Measurements from ENCODE around the gene MYL7.

Gene MYL7

DNA sequence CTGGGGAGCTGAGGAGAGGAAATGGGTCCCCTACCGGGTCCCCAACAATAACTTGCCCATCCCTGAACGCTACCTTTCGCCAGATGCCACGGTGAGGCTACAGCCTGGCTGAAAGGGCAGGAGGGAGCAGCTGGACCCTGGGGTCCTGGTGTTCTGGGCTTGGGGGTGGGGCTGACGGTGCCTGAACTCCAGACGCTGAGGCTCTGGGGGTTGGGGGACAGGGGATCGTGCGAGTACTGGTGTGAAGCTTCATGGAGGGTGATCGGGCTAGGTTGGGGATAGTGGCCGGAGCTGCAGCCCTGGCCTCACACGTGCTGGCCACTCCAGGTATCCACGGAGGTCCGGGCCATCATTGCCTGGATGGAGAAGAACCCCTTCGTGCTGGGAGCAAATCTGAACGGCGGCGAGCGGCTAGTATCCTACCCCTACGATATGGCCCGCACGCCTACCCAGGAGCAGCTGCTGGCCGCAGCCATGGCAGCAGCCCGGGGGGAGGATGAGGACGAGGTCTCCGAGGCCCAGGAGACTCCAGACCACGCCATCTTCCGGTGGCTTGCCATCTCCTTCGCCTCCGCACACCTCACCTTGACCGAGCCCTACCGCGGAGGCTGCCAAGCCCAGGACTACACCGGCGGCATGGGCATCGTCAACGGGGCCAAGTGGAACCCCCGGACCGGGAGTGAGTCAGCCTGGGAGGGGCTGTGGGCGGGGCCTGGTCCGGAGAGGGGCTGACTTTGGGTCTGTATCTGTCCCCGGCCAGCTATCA lies 28.7 kb downstream of the MYL7 start:
- TF ChIP-seq, protein P1, sequence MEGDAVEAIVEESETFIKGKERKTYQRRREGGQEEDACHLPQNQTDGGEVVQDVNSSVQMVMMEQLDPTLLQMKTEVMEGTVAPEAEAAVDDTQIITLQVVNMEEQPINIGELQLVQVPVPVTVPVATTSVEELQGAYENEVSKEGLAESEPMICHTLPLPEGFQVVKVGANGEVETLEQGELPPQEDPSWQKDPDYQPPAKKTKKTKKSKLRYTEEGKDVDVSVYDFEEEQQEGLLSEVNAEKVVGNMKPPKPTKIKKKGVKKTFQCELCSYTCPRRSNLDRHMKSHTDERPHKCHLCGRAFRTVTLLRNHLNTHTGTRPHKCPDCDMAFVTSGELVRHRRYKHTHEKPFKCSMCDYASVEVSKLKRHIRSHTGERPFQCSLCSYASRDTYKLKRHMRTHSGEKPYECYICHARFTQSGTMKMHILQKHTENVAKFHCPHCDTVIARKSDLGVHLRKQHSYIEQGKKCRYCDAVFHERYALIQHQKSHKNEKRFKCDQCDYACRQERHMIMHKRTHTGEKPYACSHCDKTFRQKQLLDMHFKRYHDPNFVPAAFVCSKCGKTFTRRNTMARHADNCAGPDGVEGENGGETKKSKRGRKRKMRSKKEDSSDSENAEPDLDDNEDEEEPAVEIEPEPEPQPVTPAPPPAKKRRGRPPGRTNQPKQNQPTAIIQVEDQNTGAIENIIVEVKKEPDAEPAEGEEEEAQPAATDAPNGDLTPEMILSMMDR (IDR thresholded peaks at IDR 0.05; ENCODE audit: low read depth, low read length, missing control alignments) = no peak
- no peak overlapping the region for H3K4me3 ChIP-seq (replicated peaks; ENCODE audit: low read depth, low read length)
- no peak for DNase-seq (ENCODE audit: extremely low read depth, low read depth)

DNA sequence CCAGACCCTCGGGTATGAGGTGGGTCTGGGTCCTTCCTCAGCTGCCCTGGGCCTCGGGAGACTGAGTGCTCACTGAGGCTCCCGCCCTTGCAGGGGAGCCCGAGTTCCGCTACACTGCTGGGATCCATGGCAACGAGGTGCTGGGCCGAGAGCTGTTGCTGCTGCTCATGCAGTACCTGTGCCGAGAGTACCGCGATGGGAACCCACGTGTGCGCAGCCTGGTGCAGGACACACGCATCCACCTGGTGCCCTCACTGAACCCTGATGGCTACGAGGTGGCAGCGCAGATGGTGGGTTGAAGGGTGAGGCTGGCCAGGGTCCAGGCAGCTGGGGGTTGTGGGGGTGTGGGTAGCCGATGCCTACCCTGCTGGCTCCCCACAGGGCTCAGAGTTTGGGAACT lies 29.4 kb downstream of the MYL7 start:
- no peak overlapping the region for H3K4me3 ChIP-seq (replicated peaks; ENCODE audit: low read depth, low read length)
- no peak for DNase-seq (ENCODE audit: extremely low read depth, low read depth)
- TF ChIP-seq, protein P1 (IDR thresholded peaks at IDR 0.05; ENCODE audit: low read depth, low read length, missing control alignments) = no peak

DNA sequence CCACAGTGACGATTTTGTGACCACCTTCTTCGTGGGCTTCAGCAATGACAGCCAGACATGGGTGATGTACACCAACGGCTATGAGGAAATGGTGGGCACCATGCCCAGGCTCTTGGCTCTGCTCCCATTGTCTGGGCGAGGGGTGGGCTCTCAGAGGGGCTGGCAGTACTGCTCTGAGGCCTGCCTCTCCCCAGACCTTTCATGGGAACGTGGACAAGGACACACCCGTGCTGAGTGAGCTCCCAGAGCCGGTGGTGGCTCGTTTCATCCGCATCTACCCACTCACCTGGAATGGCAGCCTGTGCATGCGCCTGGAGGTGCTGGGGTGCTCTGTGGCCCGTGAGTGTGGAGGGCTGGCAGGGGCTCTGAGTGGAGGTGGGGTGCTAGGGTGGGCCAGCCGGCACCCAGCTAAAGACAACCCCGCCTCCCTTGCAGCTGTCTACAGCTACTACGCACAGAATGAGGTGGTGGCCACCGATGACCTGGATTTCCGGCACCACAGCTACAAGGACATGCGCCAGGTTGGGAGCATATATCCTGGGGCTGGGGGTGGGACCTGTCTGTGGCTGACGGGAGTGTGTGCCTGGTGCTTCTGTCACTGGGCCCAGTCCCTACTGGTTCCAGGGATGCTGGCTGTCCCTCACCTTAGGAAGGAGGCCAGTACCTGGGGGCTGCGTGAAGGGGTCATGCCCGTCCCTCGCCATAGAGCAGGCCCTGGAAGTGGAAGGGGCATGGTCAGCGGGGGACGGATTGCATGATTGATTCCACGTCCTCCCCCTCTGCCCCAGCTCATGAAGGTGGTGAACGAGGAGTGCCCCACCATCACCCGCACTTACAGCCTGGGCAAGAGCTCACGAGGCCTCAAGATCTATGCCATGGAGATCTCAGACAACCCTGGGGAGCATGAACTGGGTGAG lies 30.2 kb downstream of the MYL7 start:
- no peak overlapping the region for H3K4me3 ChIP-seq (replicated peaks; ENCODE audit: low read depth, low read length)
- no peak for DNase-seq (ENCODE audit: extremely low read depth, low read depth)
- TF ChIP-seq, protein P1 (IDR thresholded peaks at IDR 0.05; ENCODE audit: low read depth, low read length, missing control alignments) = no peak

DNA sequence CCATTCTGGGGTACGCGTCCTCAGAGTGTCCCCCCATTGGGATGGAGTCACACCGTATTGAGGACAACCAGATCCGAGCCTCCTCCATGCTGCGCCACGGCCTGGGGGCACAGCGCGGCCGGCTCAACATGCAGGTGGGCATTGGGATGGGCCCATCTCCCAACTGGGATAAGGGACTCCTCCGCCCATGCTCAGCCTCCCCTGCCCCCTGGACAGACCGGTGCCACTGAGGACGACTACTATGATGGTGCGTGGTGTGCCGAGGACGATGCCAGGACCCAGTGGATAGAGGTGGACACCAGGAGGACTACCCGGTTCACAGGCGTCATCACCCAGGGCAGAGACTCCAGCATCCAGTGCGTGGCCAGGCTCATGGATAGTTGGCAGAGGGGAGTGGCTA lies 31.1 kb downstream of the MYL7 start:
- TF ChIP-seq, protein P1 (IDR thresholded peaks at IDR 0.05; ENCODE audit: low read depth, low read length, missing control alignments) = no peak
- DNase-seq (ENCODE audit: extremely low read depth, low read depth) = no peak
- no peak overlapping the region for H3K4me3 ChIP-seq (replicated peaks; ENCODE audit: low read depth, low read length)

DNA sequence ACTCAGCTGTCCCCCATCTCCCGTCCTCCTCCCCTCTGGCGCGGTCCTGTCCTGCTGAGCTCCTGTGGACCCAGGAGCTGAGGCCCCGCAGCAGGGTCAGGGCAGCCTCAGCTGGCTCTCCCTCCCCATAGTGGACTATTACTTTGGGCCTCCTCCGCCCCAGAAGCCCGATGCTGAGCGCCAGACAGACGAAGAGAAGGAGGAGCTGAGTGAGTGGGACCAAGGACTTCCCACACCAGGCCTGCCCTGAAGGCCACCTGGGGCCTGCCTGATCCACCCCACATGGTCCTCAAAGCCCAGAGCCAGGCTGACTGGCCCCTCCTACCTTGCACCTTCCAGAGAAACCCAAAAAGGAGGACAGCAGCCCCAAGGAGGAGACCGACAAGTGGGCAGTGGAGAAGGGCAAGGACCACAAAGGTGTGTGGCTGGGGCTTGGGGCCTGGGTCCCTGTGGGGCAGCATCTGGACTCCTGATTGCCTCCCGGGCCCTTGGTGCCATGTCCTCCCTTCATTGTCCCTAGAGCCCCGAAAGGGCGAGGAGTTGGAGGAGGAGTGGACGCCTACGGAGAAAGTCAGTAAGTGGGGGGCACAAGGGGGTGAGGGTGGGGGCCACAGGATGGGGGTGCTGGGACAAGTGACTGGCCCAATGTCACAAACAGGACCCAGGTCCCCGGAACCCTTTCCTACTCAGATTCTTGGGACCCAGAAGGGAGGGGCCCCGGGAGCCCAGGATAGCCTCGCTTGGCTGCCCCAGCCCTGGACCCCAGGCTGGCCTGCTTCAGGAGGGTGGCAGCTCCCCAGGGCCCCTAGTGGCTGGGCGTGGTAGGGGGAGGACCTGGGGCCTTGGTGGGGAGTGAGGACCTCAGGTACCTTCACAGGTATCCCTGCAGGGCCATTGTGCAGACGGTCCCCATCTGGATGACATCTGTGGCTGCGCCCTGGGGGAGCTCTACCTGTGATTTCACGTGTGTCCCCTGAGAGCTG lies 32.1 kb downstream of the MYL7 start:
- DNase-seq (ENCODE audit: extremely low read depth, low read depth) = no peak
- TF ChIP-seq, protein P1 (IDR thresholded peaks at IDR 0.05; ENCODE audit: low read depth, low read length, missing control alignments) = no peak
- no peak overlapping the region for H3K4me3 ChIP-seq (replicated peaks; ENCODE audit: low read depth, low read length)
